ENCODE results near the gene SMKR1.

Gene SMKR1

GRCh38 chr7:129561677-129562359 lies 59.5 kb downstream of the SMKR1 start:
- H3K9ac ChIP-seq, result no peak overlapping the region
- TF ChIP-seq CTCF (conservative IDR thresholded peaks at IDR 0.05; ENCODE audit: low read depth, low read length), result no peak
- no peak overlapping the region for H3K4me2 ChIP-seq
- no peaks in the 10 kb centered on the region for H3K79me2 ChIP-seq (ENCODE audit: insufficient read depth, low read depth)
- H2AFZ ChIP-seq (ENCODE audit: low read depth), result no peak overlapping the region
- no peaks in the 10 kb centered on the region for H3K27me3 ChIP-seq (ENCODE audit: insufficient read depth, low read depth)
- no peak overlapping the region for H3K4me3 ChIP-seq (IDR thresholded peaks at IDR 0.05; ENCODE audit: insufficient read depth, low read depth, low read length)
- no peak overlapping the region for H3K27ac ChIP-seq
- H3K4me1 ChIP-seq (ENCODE audit: low read depth, poor library complexity, severe bottlenecking), result no peaks in the 10 kb centered on the region
- no peaks in the 10 kb centered on the region for H4K20me1 ChIP-seq (ENCODE audit: insufficient read depth)
- no peaks in the 10 kb centered on the region for H3K36me3 ChIP-seq (ENCODE audit: insufficient read depth)
